Measurements from ENCODE around the gene PFDN4.

Gene PFDN4

GRCh38 chr20:54267483-54268003 is 59.7 kb downstream of the PFDN4 start:
- no peak for DNase-seq (ENCODE audit: low spot score)

- no peak for DNase-seq (ENCODE audit: low spot score)
These were observed 61.1 kb downstream of the PFDN4 start for GRCh38 chr20:54268941-54269340.

Data from SK-N-DZ (cell line).